GM19238 (cell line): ENCODE measurements around the gene SUPT20H.
"Not testable (repeated sequence)": the region's sequence is repeated elsewhere in the genome, so short reads cannot be mapped to it uniquely, and the experiment has no call there.

Experiments
- DNase-seq: peaks from one replicate; pipeline ENCODE4 v3.0.0; 2011; ENCODE audit warnings: low spot score; ENCODE audit not compliant: insufficient read length

The SUPT20H gene

GRCh38 chr13:37070145-37070695 is 10.7 kb upstream of the SUPT20H start:
- no peak for DNase-seq

- no peak for DNase-seq
Measured at GRCh38 chr13:37069597-37070103, 10.2 kb upstream of the SUPT20H start.

- DNase-seq = no peak
Measured at GRCh38 chr13:37068962-37069361, 9.5 kb upstream of the SUPT20H start.

GRCh38 chr13:37067874-37068273 is 8.4 kb upstream of the SUPT20H start:
- no peak for DNase-seq

GRCh38 chr13:37065890-37066526 is 6.5 kb upstream of the SUPT20H start:
- DNase-seq = no peak

- no peak for DNase-seq
Measured at GRCh38 chr13:37059848-37060192, 332 bp upstream of the SUPT20H start.

GRCh38 chr13:37056228-37056627 is 3.3 kb downstream of the SUPT20H start:
- DNase-seq = not testable (repeated sequence)

- DNase-seq = not testable (repeated sequence)
Measured at GRCh38 chr13:37053111-37053510, 6.4 kb downstream of the SUPT20H start.

GRCh38 chr13:37049810-37050209 is 9.7 kb downstream of the SUPT20H start:
- DNase-seq = no peak

- no peak for DNase-seq
Measured at GRCh38 chr13:37047846-37048245, 11.6 kb downstream of the SUPT20H start.

- no peak for DNase-seq
Measured at GRCh38 chr13:37047032-37047431, 12.5 kb downstream of the SUPT20H start.

- DNase-seq = no peak
Measured at GRCh38 chr13:37046062-37046461, 13.4 kb downstream of the SUPT20H start.

GRCh38 chr13:37040789-37041188 is 18.7 kb downstream of the SUPT20H start:
- DNase-seq = no peak

- no peak for DNase-seq
Measured at GRCh38 chr13:37039896-37040295, 19.6 kb downstream of the SUPT20H start.

- no peak for DNase-seq
Measured at GRCh38 chr13:37037241-37037640, 22.2 kb downstream of the SUPT20H start.

- DNase-seq = no peak
Measured at GRCh38 chr13:37029617-37030016, 29.9 kb downstream of the SUPT20H start.

- DNase-seq = no peak
Measured at GRCh38 chr13:37027639-37028038, 31.8 kb downstream of the SUPT20H start.

- DNase-seq = no peak
Measured at GRCh38 chr13:37026771-37027170, 32.7 kb downstream of the SUPT20H start.

- DNase-seq = no peak
Measured at GRCh38 chr13:37023871-37024270, 35.6 kb downstream of the SUPT20H start.

GRCh38 chr13:37014609-37015008 is 44.9 kb downstream of the SUPT20H start:
- DNase-seq = no peak

GRCh38 chr13:37011788-37012187 is 47.7 kb downstream of the SUPT20H start:
- no peak for DNase-seq

GRCh38 chr13:37011002-37011401 is 48.5 kb downstream of the SUPT20H start:
- no peak for DNase-seq

- DNase-seq = no peak
Measured at GRCh38 chr13:37010424-37010823, 49.1 kb downstream of the SUPT20H start.
